H1 (cell line): Measurements from ENCODE around the gene MDFIC. TPM values are rescaled to one million over a fixed set of nuclear protein-coding genes. Genes with fewer than 3 reads are reported as not detected.

Source experiments
- CREB1 ChIP-seq: IDR thresholded peaks from 2 replicates; pipeline ENCODE4 v1.6.1; 2012; ENCODE audit warnings: inconsistent platforms
- GTF2F1 ChIP-seq: IDR thresholded peaks from 2 replicates; pipeline ENCODE4 v1.6.1; 2012; ENCODE audit warnings: low read depth, low read length, improper control_type of control experiment, borderline replicate concordance
- MAFK ChIP-seq: IDR thresholded peaks from 2 replicates; pipeline ENCODE4 v1.6.1; 2012; ENCODE audit warnings: low read depth, mild to moderate bottlenecking, improper control_type of control experiment, low read length
- MAX ChIP-seq: IDR thresholded peaks from 2 replicates; pipeline ENCODE4 v1.6.1; 2012; ENCODE audit warnings: inconsistent platforms
- SP1 ChIP-seq: IDR thresholded peaks from 2 replicates; pipeline ENCODE4 v1.6.1; 2011; ENCODE audit warnings: low read depth, low read length
- polyA plus RNA-seq, 7 experiments: library from polyadenylated mRNA; depleted of rRNA in 3 of 7; stranded (reverse) in 5 of 7; unstranded in 2 of 7; fragments of >200 nt in 5 of 7; fragments of 200-250 nt in 2 of 7; gene quantifications; 1 replicate in 5 of 7; 2 replicates in 1 of 7; 4 replicates in 1 of 7; pipeline versions ENCODE4 v1.2.1 to v1.2.3, GENCODE V29; 2011 to 2013; ENCODE audit warnings: missing spikeins in 2 of 7, mixed read lengths in 2 of 7
- total RNA-seq: library from RNA; stranded (reverse); fragmentation: NEBNext Ultra II Directional; extraction: Animal tissue kit (Norgen Biotek cat#: 25700); gene quantifications from 2 replicates; pipeline ENCODE4 v1.2.1, GENCODE V29; 2021

Gene MDFIC
- total and polyA plus RNA-seq, 2 of the 8 experiments (the other 6 are each of a cell fraction or from before 2014, with no cell fraction given) = 2.3 to 11.4 TPM

GRCh38 chr7:114911411-114911810 is 10.5 kb upstream of the MDFIC start (continued):
- no peak for TF ChIP-seq MAX
- TF ChIP-seq GTF2F1 = no peak
- no peak for TF ChIP-seq MAFK
- TF ChIP-seq SP1 = no peak
- TF ChIP-seq CREB1 = no peak
